Measurements from ENCODE around the gene POU2F1. TPM values are rescaled to one million over a fixed set of nuclear protein-coding genes. Genes with fewer than 3 reads are reported as not detected.

Gene POU2F1
- total and polyA plus RNA-seq, 12 donors: 3.2 to 52.5 (median 12.6) TPM

GRCh38 chr1:167375949-167376348 is 155.3 kb downstream of the POU2F1 start:
- DNase-seq: no peak
- Histone ChIP-seq H3K4me1 (replicated peaks in 1 of 2) (peaks cover 0 to 8% of the 10 kb centered on the region in 2 donors), H3K36me3 (replicated peaks in 1 of 2) (no peaks in the 10 kb centered on the region), H3K4me3 (no peak overlapping the region), H3K27me3 (no peaks in the 10 kb centered on the region), H3K9me3 (replicated peaks in 1 of 3) (no peaks in the 10 kb centered on the region), H3K27ac (no peak overlapping the region)
- 67 to 82% (median 80%) methylated on average over 5 of the region's 5 CpGs for WGBS, 4 donors
- no peak for TF ChIP-seq POLR2A (IDR thresholded peaks at IDR 0.05)
- TF ChIP-seq, protein P1, sequence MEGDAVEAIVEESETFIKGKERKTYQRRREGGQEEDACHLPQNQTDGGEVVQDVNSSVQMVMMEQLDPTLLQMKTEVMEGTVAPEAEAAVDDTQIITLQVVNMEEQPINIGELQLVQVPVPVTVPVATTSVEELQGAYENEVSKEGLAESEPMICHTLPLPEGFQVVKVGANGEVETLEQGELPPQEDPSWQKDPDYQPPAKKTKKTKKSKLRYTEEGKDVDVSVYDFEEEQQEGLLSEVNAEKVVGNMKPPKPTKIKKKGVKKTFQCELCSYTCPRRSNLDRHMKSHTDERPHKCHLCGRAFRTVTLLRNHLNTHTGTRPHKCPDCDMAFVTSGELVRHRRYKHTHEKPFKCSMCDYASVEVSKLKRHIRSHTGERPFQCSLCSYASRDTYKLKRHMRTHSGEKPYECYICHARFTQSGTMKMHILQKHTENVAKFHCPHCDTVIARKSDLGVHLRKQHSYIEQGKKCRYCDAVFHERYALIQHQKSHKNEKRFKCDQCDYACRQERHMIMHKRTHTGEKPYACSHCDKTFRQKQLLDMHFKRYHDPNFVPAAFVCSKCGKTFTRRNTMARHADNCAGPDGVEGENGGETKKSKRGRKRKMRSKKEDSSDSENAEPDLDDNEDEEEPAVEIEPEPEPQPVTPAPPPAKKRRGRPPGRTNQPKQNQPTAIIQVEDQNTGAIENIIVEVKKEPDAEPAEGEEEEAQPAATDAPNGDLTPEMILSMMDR (IDR thresholded peaks at IDR 0.05): no peak
- intact Hi-C loops (cut with DNase I): no loop called here

- no peak for DNase-seq
- WGBS, 4 donors: 63 to 72% (median 63%) methylated on average over 7 of the region's 7 CpGs
- H3K4me1 ChIP-seq (replicated peaks in 1 of 2): peaks cover 0 to 9% of the 10 kb centered on the region in 2 donors
- H3K27me3 ChIP-seq: no peaks in the 10 kb centered on the region
- peak overlapping the region in 2 of 5 donors; percentile 53 to 66 for H3K27ac ChIP-seq
- peaks cover 0 to 4% of the 10 kb centered on the region in 2 donors for H3K36me3 ChIP-seq (replicated peaks in 1 of 2)
- intact Hi-C loops (cut with DNase I): no loop called here
- no peak overlapping the region for H3K4me3 ChIP-seq
- TF ChIP-seq POLR2A (IDR thresholded peaks at IDR 0.05): no peak
- TF ChIP-seq, protein P1 (IDR thresholded peaks at IDR 0.05): no peak
- H3K9me3 ChIP-seq (replicated peaks in 1 of 3): no peaks in the 10 kb centered on the region
These were observed 166.7 kb downstream of the POU2F1 start for GRCh38 chr1:167387251-167387910.

- no peak for TF ChIP-seq POLR2A (IDR thresholded peaks at IDR 0.05)
- TF ChIP-seq, protein P1 (IDR thresholded peaks at IDR 0.05): no peak
These were observed 168.3 kb downstream of the POU2F1 start for GRCh38 chr1:167388976-167389375.

GRCh38 chr1:167392200-167392696 is 171.6 kb downstream of the POU2F1 start:
- no peak for DNase-seq
- intact Hi-C loops (cut with DNase I): no loop called here
- H3K4me3 ChIP-seq: no peak overlapping the region
- no peaks in the 10 kb centered on the region for H3K27me3 ChIP-seq
- TF ChIP-seq, protein P1 (IDR thresholded peaks at IDR 0.05): no peak
- TF ChIP-seq POLR2A (IDR thresholded peaks at IDR 0.05): no peak
- peaks cover 0 to 4% of the 10 kb centered on the region in 2 donors for H3K36me3 ChIP-seq (replicated peaks in 1 of 2)
- peaks cover 0 to 5% of the 10 kb centered on the region in 2 donors for H3K4me1 ChIP-seq (replicated peaks in 1 of 2)
- H3K9me3 ChIP-seq (replicated peaks in 1 of 3): no peaks in the 10 kb centered on the region
- no peak overlapping the region for H3K27ac ChIP-seq
- WGBS, 4 donors: 93 to 97% (median 96%) methylated on average over 7 of the region's 7 CpGs

More at GRCh38 chr1:167388976-167389375, 168.3 kb downstream of the POU2F1 start:
- peaks cover 0 to 9% of the 10 kb centered on the region in 2 donors for H3K4me1 ChIP-seq (replicated peaks in 1 of 2)
- WGBS, 4 donors: 97 to 100% (median 98%) methylated on average over 1 of the region's 1 CpG
- no peak overlapping the region for H3K27ac ChIP-seq
- no peaks in the 10 kb centered on the region for H3K9me3 ChIP-seq (replicated peaks in 1 of 3)
- peaks cover 0 to 4% of the 10 kb centered on the region in 2 donors for H3K36me3 ChIP-seq (replicated peaks in 1 of 2)
- H3K4me3 ChIP-seq: no peak overlapping the region
- intact Hi-C loops (cut with DNase I): no loop called here
- no peaks in the 10 kb centered on the region for H3K27me3 ChIP-seq
- no peak for DNase-seq

Data from adrenal gland (tissue), 12 donors.